Caco-2 (cell line): Measurements from ENCODE around the gene GNS. TPM values are rescaled to one million over a fixed set of nuclear protein-coding genes. Genes with fewer than 3 reads are reported as not detected.

Experiments used
- BruUV-seq: library from RNA; stranded (reverse); fragments of 400-500 nt; replicated peaks from 2 replicates; lab custom pipeline; 2021; lab: Mats Ljungman, UMichigan
- CTCF ChIA-PET: fragments of 300-600 bp; sonication (Branson Sonifier 250); formaldehyde crosslinking; loops from one replicate; lab custom pipeline; 2022; ENCODE audit warnings: antibody characterized with exemption; lab: Charles Lee
- POLR2A ChIA-PET: fragments of 300-600 bp; sonication (Branson Sonifier 250); formaldehyde crosslinking; loops from one replicate; lab custom pipeline; 2022; ENCODE audit warnings: antibody characterized with exemption; lab: Charles Lee
- DNase-seq, 2 experiments: peaks; one replicate each; pipeline versions ENCODE4 v3.0.0 to v3.0.0-alpha.2; 2020 to 2022
- H3K27me3 ChIP-seq: replicated peaks from 2 replicates; pipeline ENCODE4 v1.6.0; 2011; ENCODE audit warnings: low read length; ENCODE audit not compliant: control insufficient read depth, insufficient read depth
- H3K36me3 ChIP-seq: 2 replicates; pipeline ENCODE4 v1.5.1; 2011; ENCODE audit warnings: low read length; ENCODE audit not compliant: control insufficient read depth, insufficient read depth
- H3K4me1 ChIP-seq: fragments of 250-450 bp; sonication (Bioruptor Pico); 2 replicates; pipeline ENCODE4 v1.5.1; 2020; ENCODE audit warnings: mild to moderate bottlenecking
- H3K4me3 ChIP-seq: 2 replicates; pipeline ENCODE4 v1.5.1; 2011; ENCODE audit warnings: low read depth, mild to moderate bottlenecking, control low read depth, low read length
- H3K9me3 ChIP-seq: fragments of 250-450 bp; sonication (Bioruptor Pico); 2 replicates; pipeline ENCODE4 v1.5.1; 2020; ENCODE audit warnings: mild to moderate bottlenecking, moderate library complexity
- H3K27ac Mint-ChIP-seq: one replicate; pipeline ENCODE4 v1.8.0; 2022; ENCODE audit warnings: mixed read lengths; ENCODE audit not compliant: unreplicated experiment
- H3K27me3 Mint-ChIP-seq: one replicate; pipeline ENCODE4 v1.8.0; 2022; ENCODE audit warnings: mixed read lengths; ENCODE audit not compliant: insufficient read depth, unreplicated experiment
- H3K36me3 Mint-ChIP-seq: one replicate; pipeline ENCODE4 v1.8.0; 2022; ENCODE audit warnings: mild to moderate bottlenecking, mixed read lengths; ENCODE audit not compliant: insufficient read depth, unreplicated experiment
- H3K4me1 Mint-ChIP-seq: one replicate; pipeline ENCODE4 v1.8.0; 2022; ENCODE audit warnings: low read depth, mixed read lengths; ENCODE audit not compliant: unreplicated experiment
- H3K4me3 Mint-ChIP-seq: one replicate; pipeline ENCODE4 v1.8.0; 2022; ENCODE audit warnings: mild to moderate bottlenecking, moderate library complexity, mixed read lengths; ENCODE audit not compliant: unreplicated experiment
- H3K9me3 Mint-ChIP-seq: one replicate; pipeline ENCODE4 v1.8.0; 2022; ENCODE audit warnings: mixed read lengths; ENCODE audit not compliant: unreplicated experiment
- CTCF ChIP-seq, 2 experiments: fragments of 200-600 bp in 1 of 2; IDR thresholded peaks; 1 replicate in 1 of 2; 2 replicates in 1 of 2; pipeline versions ENCODE4 v1.5.1 to v1.8.0; 2011 to 2022; ENCODE audit warnings: antibody characterized with exemption in 1 of 2, control low read depth in 1 of 2, inconsistent platforms in 1 of 2, low read depth in 1 of 2, low read length in 1 of 2, mild to moderate bottlenecking in 1 of 2, moderate library complexity in 1 of 2; ENCODE audit not compliant: insufficient read depth in 1 of 2, severe bottlenecking in 1 of 2, unreplicated experiment in 1 of 2
- intact Hi-C: fragments of 100-400 bp; cut with micrococcal nuclease; formaldehyde crosslinking; loops from one replicate; pipeline ENCODE4 v1.10.0; 2022; ENCODE audit not compliant: unreplicated experiment
- total RNA-seq: library from RNA; stranded (reverse); gene quantifications from 2 replicates; pipeline ENCODE4 v1.2.3, GENCODE V29; 2022

GNS gene
- total RNA-seq, 1 experiment from 2014 or later: 75.1 TPM

- CTCF ChIA-PET: interaction anchor here (0.8 kb wide), 1 partner anchor 72 kb away, joined by 3 read pairs; no protein-coding TSS in a partner anchor
- no peak overlapping the region for H3K4me3 ChIP-seq
These were observed 76.5 kb downstream of the GNS start for GRCh38 chr12:64682572-64683277.

GRCh38 chr12:64681200-64682052 is 77.8 kb downstream of the GNS start:
- no peaks in the 10 kb centered on the region for H3K9me3 ChIP-seq
- no TSS peak for BruUV-seq
- ChIA-PET CTCF (no interaction called here), POLR2A (no interaction called here)
- no peaks in the 10 kb centered on the region for H3K27me3 ChIP-seq
- Mint-ChIP-seq H3K4me1 (peaks cover 7% of the 10 kb centered on the region), H3K27me3 (no peaks in the 10 kb centered on the region), H3K27ac (no peak overlapping the region), H3K36me3 (peaks cover 12% of the 10 kb centered on the region), H3K9me3 (no peaks in the 10 kb centered on the region), H3K4me3 (no peak overlapping the region)
- intact Hi-C loops: no loop called here
- DNase-seq: no peak
- H3K4me1 ChIP-seq: peaks cover 34% of the 10 kb centered on the region
- TF ChIP-seq CTCF (IDR thresholded peaks at IDR 0.05; ENCODE audit: insufficient read depth in 1 of 2, low read depth in 1 of 2, low read length in 1 of 2, severe bottlenecking in 1 of 2, unreplicated experiment in 1 of 2): no peak
- H3K4me3 ChIP-seq: no peak overlapping the region
- H3K36me3 ChIP-seq: no peaks in the 10 kb centered on the region

More at GRCh38 chr12:64682572-64683277, 76.5 kb downstream of the GNS start:
- BruUV-seq: no TSS peak
- Mint-ChIP-seq H3K4me3 (no peak overlapping the region), H3K4me1 (peaks cover 7% of the 10 kb centered on the region), H3K27ac (no peak overlapping the region), H3K36me3 (peaks cover 12% of the 10 kb centered on the region), H3K27me3 (no peaks in the 10 kb centered on the region), H3K9me3 (no peaks in the 10 kb centered on the region)
- TF ChIP-seq CTCF (IDR thresholded peaks at IDR 0.05; ENCODE audit: insufficient read depth in 1 of 2, low read depth in 1 of 2, low read length in 1 of 2, severe bottlenecking in 1 of 2, unreplicated experiment in 1 of 2): no peak
- POLR2A ChIA-PET: no interaction called here
- Histone ChIP-seq H3K36me3 (no peaks in the 10 kb centered on the region), H3K27me3 (no peaks in the 10 kb centered on the region), H3K9me3 (no peaks in the 10 kb centered on the region), H3K4me1 (peaks cover 34% of the 10 kb centered on the region)
- intact Hi-C loops: no loop called here
- DNase-seq: no peak

GRCh38 chr12:64680235-64680634 is 79.0 kb downstream of the GNS start:
- BruUV-seq: no TSS peak
- no peak for TF ChIP-seq CTCF (IDR thresholded peaks at IDR 0.05; ENCODE audit: insufficient read depth in 1 of 2, low read depth in 1 of 2, low read length in 1 of 2, severe bottlenecking in 1 of 2, unreplicated experiment in 1 of 2)
- ChIA-PET CTCF (no interaction called here), POLR2A (no interaction called here)
- Histone ChIP-seq H3K9me3 (no peaks in the 10 kb centered on the region), H3K36me3 (no peaks in the 10 kb centered on the region), H3K4me1 (peaks cover 34% of the 10 kb centered on the region), H3K27me3 (no peaks in the 10 kb centered on the region), H3K4me3 (no peak overlapping the region)
- no peak overlapping the region for H3K4me3 Mint-ChIP-seq
- no peak overlapping the region for H3K27ac Mint-ChIP-seq
- peaks cover 7% of the 10 kb centered on the region for H3K36me3 Mint-ChIP-seq
- no peaks in the 10 kb centered on the region for H3K27me3 Mint-ChIP-seq
- peaks cover 7% of the 10 kb centered on the region for H3K4me1 Mint-ChIP-seq
- intact Hi-C loops: no loop called here
- no peak for DNase-seq
- H3K9me3 Mint-ChIP-seq: no peaks in the 10 kb centered on the region
